ENCODE results near the gene TTC39A. TPM values are rescaled to one million over a fixed set of nuclear protein-coding genes. Genes with fewer than 3 reads are reported as not detected.

The TTC39A gene
- total RNA-seq, 1 donor: 0.43 TPM

- H3K4me3 ChIP-seq (ENCODE audit: low read depth, low read length): no peak overlapping the region
- DNase-seq (ENCODE audit: low read depth): peak; percentile 61
- TF ChIP-seq CTCF (IDR thresholded peaks at IDR 0.05; ENCODE audit: insufficient read depth, low read depth, low read length): no peak
Measured at GRCh38 chr1:51303751-51304251, 26.6 kb downstream of the TTC39A start.

- H3K4me3 ChIP-seq (ENCODE audit: low read depth, low read length): no peak overlapping the region
- no peak for TF ChIP-seq CTCF (IDR thresholded peaks at IDR 0.05; ENCODE audit: insufficient read depth, low read depth, low read length)
- no peak for DNase-seq (ENCODE audit: low read depth)
Measured at GRCh38 chr1:51303315-51303714, 27.0 kb downstream of the TTC39A start.

GRCh38 chr1:51302746-51303145, 27.6 kb downstream of the TTC39A start:
- no peak for DNase-seq (ENCODE audit: low read depth)
- no peak overlapping the region for H3K4me3 ChIP-seq (ENCODE audit: low read depth, low read length)
- no peak for TF ChIP-seq CTCF (IDR thresholded peaks at IDR 0.05; ENCODE audit: insufficient read depth, low read depth, low read length)

- no peak for TF ChIP-seq CTCF (IDR thresholded peaks at IDR 0.05; ENCODE audit: insufficient read depth, low read depth, low read length)
- DNase-seq (ENCODE audit: low read depth): no peak
- H3K4me3 ChIP-seq (ENCODE audit: low read depth, low read length): no peak overlapping the region
Measured at GRCh38 chr1:51302270-51302669, 28.1 kb downstream of the TTC39A start.

GRCh38 chr1:51301844-51302162, 28.6 kb downstream of the TTC39A start:
- TF ChIP-seq CTCF (IDR thresholded peaks at IDR 0.05; ENCODE audit: insufficient read depth, low read depth, low read length): no peak
- no peak overlapping the region for H3K4me3 ChIP-seq (ENCODE audit: low read depth, low read length)
- no peak for DNase-seq (ENCODE audit: low read depth)

- no peak for TF ChIP-seq CTCF (IDR thresholded peaks at IDR 0.05; ENCODE audit: insufficient read depth, low read depth, low read length)
- no peak for DNase-seq (ENCODE audit: low read depth)
- no peak overlapping the region for H3K4me3 ChIP-seq (ENCODE audit: low read depth, low read length)
Measured at GRCh38 chr1:51301152-51301843, 29.1 kb downstream of the TTC39A start.

Measured in fibroblast of villous mesenchyme (primary cell).